ENCODE results near the gene RAPGEF1. TPM values are rescaled to one million over a fixed set of nuclear protein-coding genes. Genes with fewer than 3 reads are reported as not detected.
"Not testable (repeated sequence)": the region's sequence is repeated elsewhere in the genome, so short reads cannot be mapped to it uniquely, and the experiment has no call there.

RAPGEF1 gene
- total RNA-seq, 1 experiment from 2014 or later: 6.1 TPM

DNA sequence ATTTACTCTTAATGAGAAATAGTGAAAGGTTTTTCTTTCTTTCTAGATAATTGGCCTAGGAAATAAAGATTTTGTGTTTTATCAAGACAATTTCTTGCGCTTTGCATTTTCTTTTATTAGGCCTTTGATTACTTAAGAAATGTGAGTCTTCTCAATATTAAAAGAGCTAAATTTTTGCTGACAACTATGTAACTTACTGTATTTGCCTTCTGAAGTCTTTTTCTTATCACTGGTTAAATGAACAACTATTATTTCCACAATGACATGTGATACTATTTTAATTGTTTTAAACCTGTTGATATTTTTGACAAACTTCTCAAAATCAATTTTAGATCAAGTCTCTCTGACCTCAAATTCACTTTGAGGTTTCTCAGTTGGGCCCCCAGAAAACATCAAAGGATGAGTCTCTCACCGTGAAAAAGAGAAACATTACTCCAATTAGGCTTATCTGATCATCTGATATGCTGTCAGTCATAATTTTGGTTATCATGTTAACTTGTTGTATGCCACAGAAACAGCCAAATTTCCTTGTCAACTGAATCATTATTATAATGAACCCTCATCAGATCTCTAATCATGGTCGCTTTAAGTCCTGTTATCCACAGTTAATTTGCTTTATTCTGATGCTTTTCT lies 48.8 kb downstream of the RAPGEF1 start:
- no peak overlapping the region for H3K4me2 ChIP-seq (ENCODE audit: low read depth, low read length, poor library complexity, severe bottlenecking)
- no peak for DNase-seq
- H3K9ac ChIP-seq (ENCODE audit: low read length): no peak overlapping the region
- 0 out of 2 replicates have a peak, but pooled peaks cover 2% of the 10 kb centered on the region for H3K27me3 ChIP-seq (ENCODE audit: low read length)
- no peaks in the 10 kb centered on the region for H3K9me2 ChIP-seq (replicated peaks; ENCODE audit: insufficient read depth, low read length)
- no peaks in the 10 kb centered on the region for H3K36me3 ChIP-seq (ENCODE audit: insufficient read depth, low read length)
- H3K9me3 ChIP-seq (ENCODE audit: low read length): no peaks in the 10 kb centered on the region
- H3K79me2 ChIP-seq (ENCODE audit: low read length): no peaks in the 10 kb centered on the region
- peaks cover 5% of the 10 kb centered on the region for H3K4me1 ChIP-seq (ENCODE audit: low read length)
- H3K27ac ChIP-seq (ENCODE audit: low read length): no peak overlapping the region
- no peak overlapping the region for H3K4me3 ChIP-seq (ENCODE audit: low read length)
- H4K20me1 ChIP-seq (ENCODE audit: insufficient read depth, low read depth, low read length): peaks cover 56% of the 10 kb centered on the region
- H2AFZ ChIP-seq (ENCODE audit: low read length): no peak overlapping the region

DNA sequence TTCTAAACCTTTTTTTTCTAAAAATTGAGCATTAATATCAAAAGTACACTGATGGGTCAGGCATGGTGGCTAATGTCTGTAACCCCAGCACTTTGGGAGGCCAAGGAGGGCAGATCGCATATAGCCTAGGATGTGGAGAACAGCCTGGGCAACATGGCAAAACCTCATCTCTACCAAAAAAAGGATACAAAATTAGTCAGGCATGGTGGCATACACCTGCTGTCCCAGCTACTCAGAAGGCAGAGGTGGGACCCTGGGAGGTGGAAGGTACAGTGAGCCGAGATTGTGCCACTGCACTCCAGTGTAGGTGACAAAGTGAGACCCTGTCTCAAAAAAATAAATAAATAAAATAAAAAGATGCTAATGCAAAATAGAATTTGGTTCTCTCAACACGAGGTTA lies 49.4 kb downstream of the RAPGEF1 start:
- H3K36me3 ChIP-seq (ENCODE audit: insufficient read depth, low read length): no peaks in the 10 kb centered on the region
- no peak overlapping the region for H3K9ac ChIP-seq (ENCODE audit: low read length)
- no peaks in the 10 kb centered on the region for H3K9me3 ChIP-seq (ENCODE audit: low read length)
- H3K4me1 ChIP-seq (ENCODE audit: low read length): peaks cover 11% of the 10 kb centered on the region
- H3K4me3 ChIP-seq (ENCODE audit: low read length): no peak overlapping the region
- 0 out of 2 replicates have a peak, but pooled peaks cover 2% of the 10 kb centered on the region for H3K27me3 ChIP-seq (ENCODE audit: low read length)
- DNase-seq: no peak
- no peak overlapping the region for H3K27ac ChIP-seq (ENCODE audit: low read length)
- no peaks in the 10 kb centered on the region for H3K9me2 ChIP-seq (replicated peaks; ENCODE audit: insufficient read depth, low read length)
- H3K4me2 ChIP-seq (ENCODE audit: low read depth, low read length, poor library complexity, severe bottlenecking): no peak overlapping the region
- no peaks in the 10 kb centered on the region for H3K79me2 ChIP-seq (ENCODE audit: low read length)
- no peak overlapping the region for H2AFZ ChIP-seq (ENCODE audit: low read length)
- peaks cover 58% of the 10 kb centered on the region for H4K20me1 ChIP-seq (ENCODE audit: insufficient read depth, low read depth, low read length)

- H4K20me1 ChIP-seq (ENCODE audit: insufficient read depth, low read depth, low read length): peaks cover 42% of the 10 kb centered on the region; the same call in 1 of the 2 replicates
- no peaks in the 10 kb centered on the region for H3K9me2 ChIP-seq (replicated peaks; ENCODE audit: insufficient read depth, low read length)
- peaks cover 12% of the 10 kb centered on the region for H3K4me1 ChIP-seq (ENCODE audit: low read length)
- no peak overlapping the region for H3K9ac ChIP-seq (ENCODE audit: low read length)
- H3K79me2 ChIP-seq (ENCODE audit: low read length): no peaks in the 10 kb centered on the region
- H3K27ac ChIP-seq (ENCODE audit: low read length): no peak overlapping the region
- no peaks in the 10 kb centered on the region for H3K36me3 ChIP-seq (ENCODE audit: insufficient read depth, low read length)
- DNase-seq: no peak
- H3K4me3 ChIP-seq (ENCODE audit: low read length): no peak overlapping the region
- no peak overlapping the region for H2AFZ ChIP-seq (ENCODE audit: low read length)
- H3K9me3 ChIP-seq (ENCODE audit: low read length): no peaks in the 10 kb centered on the region
- H3K4me2 ChIP-seq (ENCODE audit: low read depth, low read length, poor library complexity, severe bottlenecking): no peak overlapping the region
- 0 out of 2 replicates have a peak, but pooled peaks cover 2% of the 10 kb centered on the region for H3K27me3 ChIP-seq (ENCODE audit: low read length)
Observed at GRCh38 chr9:131688377-131688776, 51.5 kb downstream of the RAPGEF1 start.

DNA sequence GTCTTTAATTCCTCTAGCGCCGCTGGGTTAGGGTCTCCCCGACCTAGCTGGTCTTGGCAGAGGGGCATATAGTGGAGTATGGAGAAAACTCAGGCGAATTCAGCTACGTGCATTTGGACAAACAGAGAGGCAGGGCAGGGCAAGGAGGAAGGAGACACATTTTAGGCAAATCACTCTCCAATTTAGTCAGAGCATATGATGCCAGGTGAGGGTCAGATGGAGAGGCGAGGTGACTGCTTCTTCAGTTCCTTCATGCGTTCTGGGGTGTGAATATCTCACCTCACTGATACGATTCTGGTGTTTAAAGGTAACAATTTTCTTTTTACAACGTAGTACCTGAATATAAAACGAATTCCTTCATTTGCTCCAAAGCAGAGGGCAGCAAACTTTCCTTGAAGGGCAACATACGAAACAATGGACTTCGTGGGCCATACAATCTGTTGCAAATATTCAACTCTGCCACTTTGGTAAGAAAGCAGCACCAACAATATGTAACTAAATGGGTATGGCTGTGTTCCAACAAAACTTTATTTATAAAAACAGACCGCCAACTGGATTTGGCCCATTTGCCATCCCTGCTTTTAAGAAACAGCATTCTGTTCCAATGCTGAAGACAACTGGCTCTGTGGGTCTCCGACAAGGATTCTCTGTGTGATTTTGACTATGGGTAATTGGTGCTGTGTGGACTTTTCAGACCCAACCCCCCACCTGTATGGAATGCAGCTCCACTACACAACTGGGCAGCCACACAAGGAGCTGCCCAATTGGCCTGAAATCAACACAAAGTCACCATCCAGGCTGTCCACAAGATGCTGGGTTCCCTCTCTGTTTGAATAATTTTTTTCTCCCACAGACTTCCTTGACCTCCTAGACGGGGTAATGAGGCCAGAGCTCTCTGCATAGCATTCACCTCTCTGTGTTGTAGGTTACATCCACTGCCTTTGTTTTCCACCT lies 53.8 kb downstream of the RAPGEF1 start:
- Histone ChIP-seq H3K79me2 (ENCODE audit: low read length) (no peaks in the 10 kb centered on the region), H3K9me2 (replicated peaks; ENCODE audit: insufficient read depth, low read length) (no peaks in the 10 kb centered on the region), H3K36me3 (ENCODE audit: insufficient read depth, low read length) (no peaks in the 10 kb centered on the region), H3K9ac (ENCODE audit: low read length) (no peak overlapping the region), H3K4me3 (ENCODE audit: low read length) (no peak overlapping the region), H3K27me3 (ENCODE audit: low read length) (0 out of 2 replicates have a peak, but pooled peaks cover 2% of the 10 kb centered on the region), H4K20me1 (ENCODE audit: insufficient read depth, low read depth, low read length) (peaks cover 29% of the 10 kb centered on the region; the same call in 1 of the 2 replicates), H2AFZ (ENCODE audit: low read length) (no peak overlapping the region), H3K4me2 (ENCODE audit: low read depth, low read length, poor library complexity, severe bottlenecking) (peak overlapping the region; percentile 35), H3K27ac (ENCODE audit: low read length) (no peak overlapping the region), H3K4me1 (ENCODE audit: low read length) (peaks cover 12% of the 10 kb centered on the region), H3K9me3 (ENCODE audit: low read length) (no peaks in the 10 kb centered on the region)
- peak; percentile 55 for DNase-seq

- H3K36me3 ChIP-seq (ENCODE audit: insufficient read depth, low read length); H3K79me2 ChIP-seq (ENCODE audit: low read length); DNase-seq; H2AFZ ChIP-seq (ENCODE audit: low read length); H3K9ac ChIP-seq (ENCODE audit: low read length); H3K9me3 ChIP-seq (ENCODE audit: low read length); H3K4me2 ChIP-seq (ENCODE audit: low read depth, low read length, poor library complexity, severe bottlenecking); H3K4me3 ChIP-seq (ENCODE audit: low read length); H3K27ac ChIP-seq (ENCODE audit: low read length); H3K9me2 ChIP-seq (replicated peaks; ENCODE audit: insufficient read depth, low read length); H3K27me3 ChIP-seq (ENCODE audit: low read length): not testable (repeated sequence)
- peaks cover 26% of the 10 kb centered on the region for H3K4me1 ChIP-seq (ENCODE audit: low read length)
- H4K20me1 ChIP-seq (ENCODE audit: insufficient read depth, low read depth, low read length): peaks cover 44% of the 10 kb centered on the region
Observed at GRCh38 chr9:131683094-131683493, 56.8 kb downstream of the RAPGEF1 start.

DNA sequence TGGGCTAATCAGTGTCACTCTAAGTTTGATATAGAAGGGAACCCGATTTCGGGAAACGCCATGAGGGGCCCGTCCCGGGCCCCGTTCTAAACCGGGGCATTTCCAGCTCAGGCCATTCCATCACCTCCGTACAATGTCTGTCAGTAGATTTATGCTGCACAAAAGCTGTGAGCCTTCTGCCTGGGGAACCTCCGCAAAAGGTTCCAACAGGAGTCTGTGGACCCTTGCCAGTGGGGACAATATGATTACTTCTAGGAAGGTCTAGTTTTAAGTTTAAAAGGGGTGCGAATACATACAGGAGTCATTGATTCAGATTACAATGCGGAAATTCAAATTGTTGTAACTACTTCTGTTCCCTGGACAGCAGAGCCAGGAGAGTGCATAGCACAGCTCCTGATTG lies 57.6 kb downstream of the RAPGEF1 start:
- no peak overlapping the region for H3K9ac ChIP-seq (ENCODE audit: low read length)
- no peaks in the 10 kb centered on the region for H3K79me2 ChIP-seq (ENCODE audit: low read length)
- peaks cover 43% of the 10 kb centered on the region for H4K20me1 ChIP-seq (ENCODE audit: insufficient read depth, low read depth, low read length)

GRCh38 chr9:131681826-131682225 lies 58.0 kb downstream of the RAPGEF1 start:
- H3K9me2 ChIP-seq (replicated peaks; ENCODE audit: insufficient read depth, low read length); H3K9me3 ChIP-seq (ENCODE audit: low read length); H3K9ac ChIP-seq (ENCODE audit: low read length); DNase-seq; H3K36me3 ChIP-seq (ENCODE audit: insufficient read depth, low read length); H3K4me3 ChIP-seq (ENCODE audit: low read length); H3K79me2 ChIP-seq (ENCODE audit: low read length); H2AFZ ChIP-seq (ENCODE audit: low read length); H3K4me2 ChIP-seq (ENCODE audit: low read depth, low read length, poor library complexity, severe bottlenecking); H3K27me3 ChIP-seq (ENCODE audit: low read length); H3K27ac ChIP-seq (ENCODE audit: low read length): not testable (repeated sequence)
- Histone ChIP-seq H4K20me1 (ENCODE audit: insufficient read depth, low read depth, low read length) (peaks cover 44% of the 10 kb centered on the region), H3K4me1 (ENCODE audit: low read length) (peaks cover 39% of the 10 kb centered on the region)

More for the DNA sequence above, 57.6 kb downstream of the RAPGEF1 start:
- no peak overlapping the region for H2AFZ ChIP-seq (ENCODE audit: low read length)
- no peak overlapping the region for H3K4me2 ChIP-seq (ENCODE audit: low read depth, low read length, poor library complexity, severe bottlenecking)
- H3K9me3 ChIP-seq (ENCODE audit: low read length): no peaks in the 10 kb centered on the region
- peaks cover 35% of the 10 kb centered on the region for H3K4me1 ChIP-seq (ENCODE audit: low read length)
- H3K9me2 ChIP-seq (replicated peaks; ENCODE audit: insufficient read depth, low read length): no peaks in the 10 kb centered on the region
- H3K36me3 ChIP-seq (ENCODE audit: insufficient read depth, low read length): no peaks in the 10 kb centered on the region
- 0 out of 2 replicates have a peak, but pooled peaks cover 2% of the 10 kb centered on the region for H3K27me3 ChIP-seq (ENCODE audit: low read length)
- no peak overlapping the region for H3K27ac ChIP-seq (ENCODE audit: low read length)
- H3K4me3 ChIP-seq (ENCODE audit: low read length): no peak overlapping the region
- DNase-seq: no peak

DNA sequence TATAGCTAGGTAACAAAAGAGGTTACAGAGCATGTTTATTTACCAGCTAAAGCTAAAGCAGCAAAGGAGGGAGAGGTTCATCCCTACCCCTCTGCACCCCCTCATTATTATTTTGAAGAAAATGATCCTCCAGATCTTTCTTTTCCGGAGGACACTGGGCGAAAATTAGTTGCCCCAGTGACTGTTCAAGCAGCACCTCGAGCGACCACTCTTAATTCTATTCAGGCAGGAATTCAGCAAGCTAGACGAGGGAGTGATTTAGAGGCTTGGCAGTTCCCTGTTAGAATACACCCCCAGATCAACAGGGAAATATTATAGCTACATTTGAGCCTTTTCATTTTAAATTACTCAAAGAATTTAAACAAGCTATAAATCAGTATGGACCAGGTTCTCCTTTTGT lies 58.8 kb downstream of the RAPGEF1 start:
- not testable (repeated sequence) for H3K27me3 ChIP-seq (ENCODE audit: low read length); H3K36me3 ChIP-seq (ENCODE audit: insufficient read depth, low read length); H2AFZ ChIP-seq (ENCODE audit: low read length); H3K9me2 ChIP-seq (replicated peaks; ENCODE audit: insufficient read depth, low read length); H3K4me3 ChIP-seq (ENCODE audit: low read length); H3K79me2 ChIP-seq (ENCODE audit: low read length); H3K27ac ChIP-seq (ENCODE audit: low read length); DNase-seq; H3K4me2 ChIP-seq (ENCODE audit: low read depth, low read length, poor library complexity, severe bottlenecking); H3K9me3 ChIP-seq (ENCODE audit: low read length); H3K9ac ChIP-seq (ENCODE audit: low read length)
- Histone ChIP-seq H4K20me1 (ENCODE audit: insufficient read depth, low read depth, low read length) (peaks cover 44% of the 10 kb centered on the region), H3K4me1 (ENCODE audit: low read length) (peaks cover 41% of the 10 kb centered on the region)
